ENCODE results near the gene KRT84.

DNA sequence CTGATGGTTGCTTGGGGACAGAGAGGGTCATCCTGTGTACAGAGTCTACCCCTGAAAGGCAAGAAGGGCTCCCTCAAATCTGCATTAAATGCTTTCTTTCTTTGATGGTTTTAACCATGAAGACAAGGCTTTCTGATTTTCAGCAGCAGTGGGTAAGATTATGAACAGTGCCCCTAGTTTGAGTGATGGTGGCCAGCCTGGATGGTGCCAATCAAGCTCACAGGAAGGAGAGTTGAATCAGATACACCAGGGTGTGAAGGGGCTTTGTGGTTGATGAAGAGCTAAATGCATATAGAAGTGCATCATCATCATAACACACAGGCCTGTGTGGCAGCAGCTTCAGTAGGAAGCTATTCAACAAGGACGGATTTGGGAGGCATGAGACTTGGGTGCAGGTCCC lies 23.9 kb downstream of the KRT84 start:
- TF ChIP-seq, protein P1, sequence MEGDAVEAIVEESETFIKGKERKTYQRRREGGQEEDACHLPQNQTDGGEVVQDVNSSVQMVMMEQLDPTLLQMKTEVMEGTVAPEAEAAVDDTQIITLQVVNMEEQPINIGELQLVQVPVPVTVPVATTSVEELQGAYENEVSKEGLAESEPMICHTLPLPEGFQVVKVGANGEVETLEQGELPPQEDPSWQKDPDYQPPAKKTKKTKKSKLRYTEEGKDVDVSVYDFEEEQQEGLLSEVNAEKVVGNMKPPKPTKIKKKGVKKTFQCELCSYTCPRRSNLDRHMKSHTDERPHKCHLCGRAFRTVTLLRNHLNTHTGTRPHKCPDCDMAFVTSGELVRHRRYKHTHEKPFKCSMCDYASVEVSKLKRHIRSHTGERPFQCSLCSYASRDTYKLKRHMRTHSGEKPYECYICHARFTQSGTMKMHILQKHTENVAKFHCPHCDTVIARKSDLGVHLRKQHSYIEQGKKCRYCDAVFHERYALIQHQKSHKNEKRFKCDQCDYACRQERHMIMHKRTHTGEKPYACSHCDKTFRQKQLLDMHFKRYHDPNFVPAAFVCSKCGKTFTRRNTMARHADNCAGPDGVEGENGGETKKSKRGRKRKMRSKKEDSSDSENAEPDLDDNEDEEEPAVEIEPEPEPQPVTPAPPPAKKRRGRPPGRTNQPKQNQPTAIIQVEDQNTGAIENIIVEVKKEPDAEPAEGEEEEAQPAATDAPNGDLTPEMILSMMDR (IDR thresholded peaks at IDR 0.05) = no peak
- no peak for TF ChIP-seq POLR2A (IDR thresholded peaks at IDR 0.05)
- no peak for TF ChIP-seq EP300 (IDR thresholded peaks at IDR 0.05)
- TF ChIP-seq POLR2AphosphoS5 (IDR thresholded peaks at IDR 0.05) = no peak
